NCI-H345 treated with DMSO at 0.1 percent for 48 hours (cell line): ENCODE results near the gene TRAF3IP1.
"Not testable (repeated sequence)": the region's sequence is repeated elsewhere in the genome, so short reads cannot be mapped to it uniquely, and the experiment has no call there.

Experiments
- DNase-seq: peaks from one replicate; lab custom pipeline; 2025; ENCODE audit not compliant: unreplicated experiment; lab: John Stamatoyannopoulos, UW

Gene TRAF3IP1

GRCh38 chr2:238306672-238306998 is 13.7 kb upstream of the TRAF3IP1 start:
- DNase-seq = no peak

GRCh38 chr2:238308177-238308576 is 12.1 kb upstream of the TRAF3IP1 start:
- DNase-seq = no peak

GRCh38 chr2:238310721-238311120 is 9.6 kb upstream of the TRAF3IP1 start:
- DNase-seq = not testable (repeated sequence)

DNA sequence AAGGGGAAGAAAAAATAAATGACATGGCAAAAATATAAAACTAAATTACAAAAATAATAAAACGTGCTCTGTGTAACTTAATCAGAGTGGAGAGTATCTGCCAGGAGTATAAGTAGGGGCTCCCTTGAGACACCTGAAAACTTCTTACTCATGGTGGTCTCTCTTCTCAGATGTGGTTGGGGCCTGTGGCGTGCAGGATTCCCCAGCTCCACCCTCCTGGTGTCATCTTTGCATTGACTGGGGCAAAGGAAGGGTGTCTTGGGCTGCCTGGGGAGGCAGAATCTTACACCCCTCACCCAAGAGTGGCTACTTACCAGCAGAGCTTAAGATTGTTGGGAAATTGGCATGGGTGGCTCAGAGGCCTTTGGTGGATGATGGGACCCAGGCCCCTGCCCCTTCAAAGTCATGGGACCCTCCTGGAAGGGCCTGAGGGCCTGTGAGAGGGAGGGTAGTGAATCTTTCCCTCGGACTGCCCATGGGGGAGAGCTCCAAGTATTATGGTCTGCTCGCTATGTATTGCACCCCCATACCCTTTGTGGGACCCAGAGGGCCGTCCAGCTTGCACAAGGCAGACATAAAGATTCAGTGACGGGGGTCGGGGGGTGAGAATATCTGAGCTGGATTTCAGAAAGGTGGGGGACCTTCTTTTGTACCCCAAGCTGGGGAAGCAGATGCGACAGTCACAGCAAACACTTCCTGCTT is 6.9 kb upstream of the TRAF3IP1 start:
- no peak for DNase-seq

DNA sequence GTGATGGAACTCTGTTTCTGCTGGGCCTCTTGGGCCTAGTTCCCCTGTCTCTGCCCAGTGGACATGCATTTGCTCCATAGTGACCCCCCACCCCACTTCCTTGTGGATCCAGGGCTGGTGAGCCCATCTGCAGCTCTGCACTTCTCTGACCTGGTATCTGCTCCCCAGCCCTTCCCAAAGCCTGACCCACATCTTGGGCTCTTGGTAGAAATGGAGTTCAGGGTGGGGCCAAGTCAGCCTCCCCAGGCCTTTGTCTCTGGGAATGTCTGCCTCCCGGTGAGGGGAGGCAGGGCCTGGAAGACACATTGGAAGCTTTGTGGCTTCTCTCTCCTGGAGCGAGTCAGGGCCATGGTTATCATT is 6.3 kb upstream of the TRAF3IP1 start:
- no peak for DNase-seq

DNA sequence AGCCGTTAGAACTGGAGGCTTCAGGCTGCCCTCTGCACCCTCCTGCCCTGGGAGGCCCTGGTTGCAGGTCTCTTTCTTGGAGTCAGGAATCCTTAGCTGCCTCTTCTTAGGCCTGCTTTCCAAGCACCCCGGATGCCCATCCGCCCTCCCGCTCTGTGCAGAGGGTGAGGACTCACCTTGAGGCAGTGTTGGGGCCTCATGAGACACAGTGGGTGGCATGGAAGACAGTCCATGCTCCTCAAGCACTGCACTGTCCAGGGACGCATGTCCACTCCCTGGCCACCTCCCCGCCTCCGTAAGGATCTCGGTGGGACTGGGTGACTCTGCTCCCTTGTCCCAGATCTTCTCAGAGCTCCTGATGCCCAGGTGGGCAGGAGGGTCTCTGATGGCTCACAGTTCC is 5.7 kb upstream of the TRAF3IP1 start:
- no peak for DNase-seq

GRCh38 chr2:238315031-238315595 is 5.2 kb upstream of the TRAF3IP1 start:
- DNase-seq = no peak

DNA sequence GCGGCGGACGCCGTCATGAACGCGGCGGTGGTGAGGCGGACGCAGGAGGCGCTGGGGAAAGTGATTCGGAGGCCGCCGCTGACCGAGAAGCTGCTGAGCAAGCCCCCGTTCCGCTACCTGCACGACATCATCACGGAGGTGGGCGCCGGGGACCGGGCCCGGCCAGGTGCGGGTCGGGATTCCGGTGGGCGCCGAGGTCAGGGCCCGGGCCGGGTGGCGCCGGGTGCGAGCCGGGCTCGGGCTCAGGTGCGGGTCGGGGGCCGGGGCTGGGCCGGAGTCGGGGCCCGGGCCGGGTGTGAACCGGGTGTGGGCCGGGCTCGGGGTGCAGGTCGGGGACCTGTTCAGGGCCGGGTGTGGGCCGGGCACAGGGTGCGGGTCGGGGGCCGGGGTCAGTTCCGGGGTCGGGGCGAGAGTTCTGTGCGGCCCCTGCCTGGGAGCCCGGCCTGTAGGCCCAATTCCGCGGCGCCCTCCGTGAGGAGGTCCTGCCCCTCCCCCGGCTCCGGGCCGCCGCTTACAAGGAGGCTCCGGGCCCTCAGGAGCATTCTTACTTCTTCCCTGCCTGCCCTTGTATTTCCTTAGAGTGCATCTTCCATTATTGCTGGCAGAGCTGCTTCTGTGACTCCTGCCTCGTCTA is 447 bp downstream of the TRAF3IP1 start:
- DNase-seq = no peak

GRCh38 chr2:238321467-238321866 is 1.1 kb downstream of the TRAF3IP1 start:
- DNase-seq = no peak

DNA sequence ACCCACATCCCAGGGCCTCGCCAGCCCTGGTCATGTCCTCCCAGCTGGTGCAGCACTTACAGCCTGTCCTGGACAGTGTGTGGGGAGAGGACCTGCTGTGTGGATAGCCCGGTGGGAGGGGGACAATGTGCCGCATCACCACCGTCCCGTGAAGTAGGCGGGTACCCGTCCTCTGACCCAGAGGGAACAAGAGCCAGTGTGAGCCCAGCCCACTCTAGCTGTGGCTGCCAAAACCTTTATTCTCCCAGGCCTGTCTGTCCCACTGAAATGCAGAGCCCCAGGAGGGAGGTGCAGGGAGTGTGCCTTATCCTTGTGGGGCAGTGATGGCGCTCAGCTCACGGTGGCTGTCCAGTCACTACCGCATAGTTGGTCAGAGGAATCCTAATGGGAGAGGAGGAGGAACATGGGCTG is 1.7 kb downstream of the TRAF3IP1 start:
- no peak for DNase-seq

- DNase-seq = not testable (repeated sequence)
Measured at GRCh38 chr2:238324248-238324647, 3.9 kb downstream of the TRAF3IP1 start.

DNA sequence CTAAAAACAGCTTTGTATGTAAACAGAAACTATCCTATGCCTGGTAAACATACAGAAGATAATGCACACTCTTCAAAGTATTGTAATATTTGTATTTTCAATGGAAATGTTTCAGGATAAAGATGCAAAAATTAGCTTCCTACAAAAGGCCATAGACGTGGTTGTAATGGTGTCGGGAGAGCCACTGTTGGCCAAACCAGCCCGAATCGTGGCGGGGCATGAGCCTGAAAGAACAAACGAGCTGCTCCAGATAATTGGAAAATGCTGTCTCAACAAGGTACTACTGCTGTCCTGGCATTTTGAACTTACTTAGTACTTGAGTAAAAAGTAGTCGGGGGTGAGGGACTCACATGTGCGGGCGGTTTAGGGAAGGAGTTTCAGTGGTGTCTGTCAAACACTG is 5.4 kb downstream of the TRAF3IP1 start:
- DNase-seq = no peak

GRCh38 chr2:238326801-238327365 is 6.6 kb downstream of the TRAF3IP1 start:
- DNase-seq = no peak

DNA sequence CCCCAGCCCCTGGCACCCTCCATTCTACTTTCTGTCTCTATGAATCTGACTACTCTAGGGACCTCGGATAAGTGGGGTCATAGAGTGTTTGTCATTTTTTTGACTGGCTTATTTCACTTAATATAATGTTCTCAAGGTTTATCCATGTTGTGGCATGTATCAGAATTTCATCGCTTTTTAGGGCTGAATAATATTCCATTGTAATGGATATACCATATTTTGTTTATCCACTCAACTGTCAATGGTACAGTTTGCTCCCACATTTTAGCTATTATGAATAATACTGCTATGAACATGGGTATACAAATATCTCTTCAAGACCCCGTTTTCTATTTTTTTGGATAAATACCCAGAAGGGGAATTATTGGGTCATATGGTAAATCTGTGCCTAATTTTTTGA is 7.4 kb downstream of the TRAF3IP1 start:
- no peak for DNase-seq

DNA sequence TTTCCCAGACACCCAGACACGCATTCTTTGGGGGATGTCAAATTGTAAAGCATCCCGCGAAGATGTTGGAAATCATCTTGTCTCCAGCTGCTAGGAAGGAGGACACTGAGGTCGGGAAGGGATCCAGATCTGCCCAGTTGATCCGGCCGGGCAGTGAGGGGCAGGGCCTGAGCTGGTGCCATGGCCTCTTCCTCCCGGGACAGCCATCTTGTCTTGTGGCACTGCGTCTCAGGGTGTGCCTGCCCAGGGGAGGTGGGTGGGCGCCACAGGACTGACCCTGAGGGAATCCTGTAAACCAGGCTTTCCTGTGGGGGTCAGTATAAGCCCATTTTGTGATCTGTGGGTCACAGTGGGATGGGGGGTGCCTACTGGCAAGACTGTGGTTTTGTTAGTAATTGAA is 10.1 kb downstream of the TRAF3IP1 start:
- DNase-seq = no peak

GRCh38 chr2:238331916-238332315 is 11.6 kb downstream of the TRAF3IP1 start:
- DNase-seq = no peak

GRCh38 chr2:238334885-238335284 is 14.6 kb downstream of the TRAF3IP1 start:
- no peak for DNase-seq

DNA sequence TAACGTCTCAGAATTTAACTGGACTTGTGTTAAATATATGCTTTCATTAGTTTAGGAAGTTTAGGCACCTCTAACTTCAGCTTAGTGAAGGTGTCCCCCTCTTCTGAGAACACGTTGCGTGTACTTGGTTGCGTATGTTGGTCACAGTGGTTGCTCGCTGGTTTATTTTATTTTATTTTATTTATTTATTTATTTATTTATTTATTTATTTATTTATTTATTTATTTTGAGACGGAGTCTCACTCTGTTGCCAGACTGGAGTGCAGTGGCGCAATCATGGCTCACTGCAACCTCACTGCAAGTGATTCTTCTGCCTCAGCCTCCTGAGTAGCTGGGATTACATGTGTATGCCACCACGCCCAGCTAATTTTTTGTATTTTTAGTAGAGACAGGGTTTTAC is 15.3 kb downstream of the TRAF3IP1 start:
- DNase-seq = not testable (repeated sequence)

GRCh38 chr2:238336151-238336550 is 15.8 kb downstream of the TRAF3IP1 start:
- DNase-seq = no peak

GRCh38 chr2:238336793-238337444 is 16.6 kb downstream of the TRAF3IP1 start:
- no peak for DNase-seq

DNA sequence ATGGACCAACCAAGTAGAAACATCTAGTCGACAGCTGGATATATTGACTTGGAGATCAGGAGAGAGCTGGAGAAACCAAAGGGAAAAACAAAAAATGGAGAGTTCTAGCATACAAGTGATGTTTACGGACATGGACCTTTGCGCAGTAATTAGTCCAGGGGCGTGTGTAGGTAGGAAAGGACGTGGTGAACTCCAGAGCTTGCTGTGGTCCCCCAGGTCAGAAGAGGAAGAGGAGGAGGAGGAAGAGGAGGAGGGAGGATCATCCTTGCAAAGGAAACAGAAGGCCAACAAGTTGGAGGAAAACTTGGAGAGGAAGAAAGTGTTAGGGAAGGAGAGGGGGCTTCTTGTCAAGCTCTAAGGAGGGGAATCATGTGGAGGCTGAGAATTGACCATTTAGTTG is 17.5 kb downstream of the TRAF3IP1 start:
- no peak for DNase-seq
